ENCODE data around the gene RC3H2. TPM values are rescaled to one million over a fixed set of nuclear protein-coding genes. Genes with fewer than 3 reads are reported as not detected.

RC3H2 gene
- total and polyA plus RNA-seq, 7 donors: 5.6 to 33.7 (median 24.8) TPM

- TF ChIP-seq CTCF (IDR thresholded peaks at IDR 0.05): no peak
- no peaks in the 10 kb centered on the region for H3K9me3 ChIP-seq
- DNase-seq: no peak
- peak overlapping the region; percentile 96 for H3K4me3 ChIP-seq
- no peak for ATAC-seq
- intact Hi-C loops (cut with DNase I): loop anchor here in 1 of 2 donors (10.0 kb wide), 1 partner anchor 64 kb away; no protein-coding TSS in a partner anchor
- peaks cover 0 to 3% of the 10 kb centered on the region in 2 donors for H3K36me3 ChIP-seq (ENCODE audit: insufficient read depth in 1 of 2, low read depth in 1 of 2)
- WGBS, 3 donors: 20 to 24% (median 20%) methylated on average over 10 of the region's 10 CpGs
- peak overlapping the region; percentile 92 for H3K27ac ChIP-seq
- H3K4me1 ChIP-seq: peaks cover 35% of the 10 kb centered on the region
- H3K27me3 ChIP-seq (ENCODE audit: insufficient read depth in 3 of 3, low read length in 2 of 3): no peaks in the 10 kb centered on the region
Measured at GRCh38 chr9:122930541-122931225, 25.5 kb upstream of the RC3H2 start.

GRCh38 chr9:122929796-122930354, 24.7 kb upstream of the RC3H2 start:
- Histone ChIP-seq H3K36me3 (ENCODE audit: insufficient read depth in 1 of 2, low read depth in 1 of 2) (peaks cover 0 to 3% of the 10 kb centered on the region in 2 donors), H3K27me3 (ENCODE audit: insufficient read depth in 3 of 3, low read length in 2 of 3) (no peaks in the 10 kb centered on the region), H3K27ac (no peak overlapping the region), H3K9me3 (no peaks in the 10 kb centered on the region), H3K4me3 (peak overlapping the region; percentile 96), H3K4me1 (peaks cover 35% of the 10 kb centered on the region)
- no peak for TF ChIP-seq CTCF (IDR thresholded peaks at IDR 0.05)
- WGBS, 3 donors: 43 to 81% (median 57%) methylated on average over 1 of the region's 1 CpG
- DNase-seq (no peak), ATAC-seq (no peak)
- intact Hi-C loops (cut with DNase I): loop anchor here in 1 of 2 donors (10.0 kb wide), 1 partner anchor 65 kb away; no protein-coding TSS in a partner anchor

- H3K27me3 ChIP-seq (ENCODE audit: insufficient read depth in 3 of 3, low read length in 2 of 3): no peaks in the 10 kb centered on the region
Measured at GRCh38 chr9:122923947-122924346, 18.8 kb upstream of the RC3H2 start.

GRCh38 chr9:122922713-122923112, 17.6 kb upstream of the RC3H2 start:
- no peaks in the 10 kb centered on the region for H3K4me1 ChIP-seq
- DNase-seq: no peak
- no peak overlapping the region for H3K27ac ChIP-seq
- no peaks in the 10 kb centered on the region for H3K27me3 ChIP-seq (ENCODE audit: insufficient read depth in 3 of 3, low read length in 2 of 3)
- no peaks in the 10 kb centered on the region for H3K9me3 ChIP-seq
- 86 to 92% (median 89%) methylated on average over 8 of the region's 8 CpGs for WGBS, 3 donors
- ATAC-seq: no peak
- no peak for TF ChIP-seq CTCF (IDR thresholded peaks at IDR 0.05)
- H3K36me3 ChIP-seq (ENCODE audit: insufficient read depth in 1 of 2, low read depth in 1 of 2): peaks cover 0 to 31% of the 10 kb centered on the region in 2 donors
- H3K4me3 ChIP-seq: no peak overlapping the region
- intact Hi-C loops (cut with DNase I): no loop called here

More at GRCh38 chr9:122923947-122924346, 18.8 kb upstream of the RC3H2 start:
- TF ChIP-seq CTCF (IDR thresholded peaks at IDR 0.05): no peak
- WGBS, 3 donors: 87 to 95% (median 92%) methylated on average over 3 of the region's 3 CpGs
- H3K4me1 ChIP-seq: peaks cover 2% of the 10 kb centered on the region
- peaks cover 0 to 27% of the 10 kb centered on the region in 2 donors for H3K36me3 ChIP-seq (ENCODE audit: insufficient read depth in 1 of 2, low read depth in 1 of 2)
- intact Hi-C loops (cut with DNase I): no loop called here
- ATAC-seq: no peak
- H3K4me3 ChIP-seq: no peak overlapping the region
- H3K9me3 ChIP-seq: no peaks in the 10 kb centered on the region
- DNase-seq: no peak
- no peak overlapping the region for H3K27ac ChIP-seq

Data from psoas muscle (tissue), 8 donors.